Upper lobe of right lung (tissue), 1 donor: ENCODE measurements around the gene NOC2L. TPM values are rescaled to one million over a fixed set of nuclear protein-coding genes. Genes with fewer than 3 reads are reported as not detected.

Experiments used
- ATAC-seq: fragments of 200-7000 bp; cut with Tn5 transposase; one replicate; pipeline ENCODE4 v1.9.1; 2020; ENCODE audit warnings: mild to moderate bottlenecking, moderate library complexity
- DNase-seq: peaks from one replicate; pipeline ENCODE4 v3.0.0-alpha.2; 2020
- H3K27ac ChIP-seq: fragments of 200-600 bp; one replicate; pipeline ENCODE4 v1.8.0; 2022
- H3K27me3 ChIP-seq: fragments of 200-600 bp; one replicate; pipeline ENCODE4 v1.8.0; 2022; ENCODE audit warnings: mild to moderate bottlenecking
- H3K36me3 ChIP-seq: fragments of 200-600 bp; one replicate; pipeline ENCODE4 v1.8.0; 2022
- H3K4me1 ChIP-seq: fragments of 200-600 bp; one replicate; pipeline ENCODE4 v1.8.0; 2022
- H3K4me3 ChIP-seq: fragments of 200-600 bp; one replicate; pipeline ENCODE4 v1.8.0; 2022; ENCODE audit warnings: mild to moderate bottlenecking
- H3K9me3 ChIP-seq: fragments of 200-600 bp; one replicate; pipeline ENCODE4 v1.8.0; 2022
- CTCF ChIP-seq: fragments of 200-600 bp; IDR thresholded peaks from one replicate; pipeline ENCODE4 v1.8.0; 2022; ENCODE audit warnings: antibody characterized with exemption
- intact Hi-C: fragments of 100-400 bp; cut with DNase I; formaldehyde crosslinking; loops from one replicate; pipeline ENCODE4 v1.11.0; 2022
- total RNA-seq: library from RNA; stranded (reverse); fragmentation: NEBNext Ultra II Directional; extraction: Animal tissue kit (Norgen Biotek cat#: 25700); gene quantifications from one replicate; pipeline ENCODE4 v1.2.1, GENCODE V29; 2021
- donor health status: DM: no; HTN: yes; CAD: no; lungs with severe emphysema.

NOC2L gene
- total RNA-seq, 1 donor from 2014 or later = 54.5 TPM

GRCh38 chr1:918843-919242 is 40.2 kb downstream of the NOC2L start:
- DNase-seq (no peak), ATAC-seq (no peak)
- peaks cover 24% of the 10 kb centered on the region for H3K4me1 ChIP-seq
- no peaks in the 10 kb centered on the region for H3K36me3 ChIP-seq
- intact Hi-C loops = no loop called here
- H3K27ac ChIP-seq = no peak overlapping the region
- H3K27me3 ChIP-seq = peaks cover 92% of the 10 kb centered on the region
- TF ChIP-seq CTCF = no peak
- no peak overlapping the region for H3K4me3 ChIP-seq
- no peaks in the 10 kb centered on the region for H3K9me3 ChIP-seq

- Histone ChIP-seq H3K9me3 (no peaks in the 10 kb centered on the region), H3K4me1 (peaks cover 22% of the 10 kb centered on the region), H3K4me3 (no peak overlapping the region), H3K36me3 (no peaks in the 10 kb centered on the region), H3K27ac (no peak overlapping the region), H3K27me3 (peaks cover 94% of the 10 kb centered on the region)
- no peak for TF ChIP-seq CTCF
- ATAC-seq (no peak), DNase-seq (no peak)
- intact Hi-C loops = no loop called here
Observed at GRCh38 chr1:918353-918752, 40.7 kb downstream of the NOC2L start.

- peaks cover 92% of the 10 kb centered on the region for H3K27me3 ChIP-seq
- DNase-seq = no peak
- H3K4me1 ChIP-seq = peaks cover 16% of the 10 kb centered on the region
- ATAC-seq = no peak
- TF ChIP-seq CTCF = no peak
- no peaks in the 10 kb centered on the region for H3K36me3 ChIP-seq
- H3K4me3 ChIP-seq = no peak overlapping the region
- H3K27ac ChIP-seq = no peak overlapping the region
- intact Hi-C loops = no loop called here
- no peaks in the 10 kb centered on the region for H3K9me3 ChIP-seq
Observed at GRCh38 chr1:917466-918091, 41.5 kb downstream of the NOC2L start.

- Histone ChIP-seq H3K9me3 (no peaks in the 10 kb centered on the region), H3K4me1 (peaks cover 16% of the 10 kb centered on the region), H3K27me3 (peaks cover 92% of the 10 kb centered on the region), H3K27ac (no peak overlapping the region), H3K4me3 (no peak overlapping the region), H3K36me3 (no peaks in the 10 kb centered on the region)
- no peak for TF ChIP-seq CTCF
- DNase-seq = peak; percentile 48
- intact Hi-C loops = no loop called here
- no peak for ATAC-seq
Observed at GRCh38 chr1:917076-917459, 42.0 kb downstream of the NOC2L start.

GRCh38 chr1:916173-917075 is 42.6 kb downstream of the NOC2L start:
- DNase-seq (peak; percentile 63), ATAC-seq (no peak)
- peaks cover 16% of the 10 kb centered on the region for H3K4me1 ChIP-seq
- H3K9me3 ChIP-seq = no peaks in the 10 kb centered on the region
- H3K27ac ChIP-seq = no peak overlapping the region
- TF ChIP-seq CTCF = no peak
- peaks cover 88% of the 10 kb centered on the region for H3K27me3 ChIP-seq
- H3K4me3 ChIP-seq = no peak overlapping the region
- H3K36me3 ChIP-seq = no peaks in the 10 kb centered on the region
- intact Hi-C loops = no loop called here
